Lung microvascular endothelial cell (primary cell): ENCODE data around the gene ATG2A. TPM values are rescaled to one million over a fixed set of nuclear protein-coding genes. Genes with fewer than 3 reads are reported as not detected.
A peak's percentile ranks its signal among the peaks of the same experiment; 100 is the strongest.

Experiments used
- DNase-seq, 2 donors: peaks; one replicate each; pipeline versions ENCODE4 v3.0.0 to v3.0.0-alpha.2; 2010; ENCODE audit warnings: low read depth in 2 of 2
- total RNA-seq: library from RNA; depleted of rRNA; stranded (reverse); fragments of >200 nt; gene quantifications from 2 replicates; pipeline ENCODE4 v1.2.1, GENCODE V29; 2014

ATG2A gene
- total RNA-seq, 1 donor from 2014 or later, result 12.1 TPM

DNA sequence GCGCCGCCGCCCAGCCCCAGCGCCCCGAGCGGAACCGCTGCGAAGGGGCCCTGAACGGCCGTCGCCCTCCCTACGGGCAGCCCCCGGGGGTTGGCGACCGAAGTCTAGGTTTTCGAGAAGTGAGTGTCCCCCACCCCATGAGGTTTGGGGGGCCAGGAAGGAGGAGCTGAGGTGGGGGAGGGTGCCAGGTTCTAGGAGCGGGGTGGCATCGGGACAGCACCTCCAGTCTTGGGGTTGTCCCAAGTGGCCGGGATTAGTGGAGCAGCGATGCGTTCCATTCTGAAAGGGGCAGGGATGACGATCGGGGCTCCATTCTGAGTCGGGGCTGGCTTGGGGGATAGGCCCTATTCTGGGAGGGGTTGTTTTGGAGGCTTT lies 7.9 kb upstream of the ATG2A start:
- peak in 1 of 2 donors; percentile 10 for DNase-seq

DNA sequence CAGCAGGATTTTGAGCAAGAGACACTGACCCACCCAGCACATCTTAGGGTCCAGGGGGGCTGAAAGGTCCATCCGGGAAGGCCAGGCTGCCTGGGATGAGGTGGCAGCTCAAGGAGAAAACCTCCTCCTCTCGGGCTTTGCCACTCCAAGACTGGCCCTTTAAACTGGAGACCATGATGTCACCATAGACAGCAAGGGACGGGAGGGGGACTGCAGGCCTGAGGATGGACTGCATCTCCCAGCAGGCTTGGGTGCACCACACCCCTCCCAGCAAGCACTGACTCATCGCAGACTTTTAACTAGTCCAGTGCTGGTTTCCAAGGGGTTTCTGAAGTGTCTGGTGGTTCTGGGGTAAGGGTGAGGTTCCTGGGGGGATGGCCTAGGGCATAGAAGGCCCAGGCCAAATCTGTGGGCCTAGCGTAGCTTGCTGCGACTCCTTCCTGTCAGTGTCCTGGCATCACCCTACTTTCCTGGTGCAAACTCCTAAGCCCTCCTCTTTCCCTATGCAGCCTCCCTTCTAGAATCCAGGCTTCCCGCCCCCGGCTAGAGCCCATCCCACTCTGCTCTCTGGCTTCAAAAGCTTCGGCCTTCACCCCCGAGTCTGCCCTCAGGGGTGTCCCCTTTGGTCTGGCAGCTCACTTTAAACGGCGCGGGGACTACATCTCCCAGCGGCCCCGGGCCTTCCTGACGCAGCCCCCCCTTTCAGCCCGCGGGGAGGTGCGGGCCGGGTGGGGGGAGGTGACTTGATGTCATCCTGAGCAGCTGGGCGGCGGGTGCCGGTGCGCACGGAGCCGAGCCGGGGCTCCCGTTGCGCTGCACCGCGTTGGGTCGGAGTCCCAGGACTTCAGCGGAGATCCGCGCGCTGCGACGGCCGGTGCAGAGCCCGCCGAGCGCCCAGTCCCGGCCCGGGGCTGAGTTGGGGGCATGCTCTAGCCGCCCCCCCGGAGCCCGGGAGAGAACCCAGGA lies 7.2 kb upstream of the ATG2A start, which contains the start of gene PPP2R5B:
Gene PPP2R5B (plus strand): TSS at position 746 of the 966 bp plus-strand sequence. CDS start 1,046 bp downstream, outside the sequence.
- DNase-seq, result peak; percentile 90 to 95

DNA sequence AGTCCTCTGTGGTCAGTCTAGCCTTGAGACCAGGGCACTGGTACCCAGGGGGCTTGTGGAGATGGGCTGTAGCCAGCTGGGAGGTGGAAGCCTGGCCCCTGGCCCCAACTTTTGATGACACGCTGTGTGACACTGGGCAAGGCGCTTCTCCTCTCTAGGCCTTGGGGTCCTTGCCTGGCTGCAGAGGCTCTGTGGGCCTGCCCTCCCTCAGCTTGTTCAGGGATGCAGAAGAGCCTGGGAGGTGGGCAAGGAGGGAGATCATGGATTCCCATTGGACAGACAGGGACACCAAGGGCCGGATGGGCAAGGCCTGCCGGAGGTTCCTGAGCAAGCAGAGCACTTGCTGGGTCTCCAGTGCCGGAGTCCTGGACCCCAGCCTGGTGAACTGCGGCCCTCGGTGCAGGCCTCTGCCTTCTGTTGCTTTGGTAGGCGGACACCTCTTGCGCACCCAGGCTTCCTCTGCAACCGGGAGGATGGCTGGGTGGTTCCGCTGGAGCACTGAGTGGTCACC lies 6.2 kb upstream of the ATG2A start:
- no peak for DNase-seq

DNA sequence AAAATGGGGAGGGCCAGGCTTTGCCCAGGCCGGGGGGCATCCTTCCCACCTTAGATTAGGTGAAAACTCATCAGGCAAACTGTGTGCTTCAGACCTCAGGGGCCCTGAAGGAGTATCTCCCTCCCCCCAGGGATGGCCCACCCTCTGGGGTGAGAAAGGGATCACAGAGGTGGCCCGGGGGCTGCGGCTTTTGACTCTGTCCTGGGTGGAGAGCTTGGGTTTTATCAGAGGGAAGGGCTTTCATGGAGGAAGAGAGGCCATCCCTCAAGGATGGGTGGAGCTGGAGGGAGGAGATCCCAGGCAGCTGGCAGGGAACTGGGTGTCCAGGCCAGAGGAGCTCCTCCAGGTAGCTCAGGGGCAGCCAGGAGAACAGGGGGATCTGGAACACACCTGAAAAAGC lies 4.4 kb upstream of the ATG2A start:
- no peak for DNase-seq

DNA sequence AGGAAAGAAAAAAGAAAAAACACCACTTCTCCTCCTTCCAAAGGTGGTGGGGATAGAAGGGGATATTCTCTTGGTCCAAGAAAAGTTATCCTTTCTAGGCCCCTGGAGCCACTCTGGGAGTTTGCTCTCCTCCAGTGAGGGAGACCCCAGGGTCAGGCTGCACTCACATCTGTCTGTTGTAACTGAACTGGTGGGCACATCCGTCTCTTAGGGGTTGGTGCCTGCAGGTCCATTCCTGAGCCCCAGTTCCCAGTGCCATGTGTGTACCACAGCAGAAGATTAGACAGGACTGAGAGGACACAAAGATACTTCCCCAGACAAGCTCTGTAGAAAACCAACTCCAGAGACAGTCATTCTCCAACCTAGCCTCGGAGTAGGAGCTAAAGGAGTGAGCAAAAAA lies 3.1 kb upstream of the ATG2A start:
- DNase-seq, result no peak

DNA sequence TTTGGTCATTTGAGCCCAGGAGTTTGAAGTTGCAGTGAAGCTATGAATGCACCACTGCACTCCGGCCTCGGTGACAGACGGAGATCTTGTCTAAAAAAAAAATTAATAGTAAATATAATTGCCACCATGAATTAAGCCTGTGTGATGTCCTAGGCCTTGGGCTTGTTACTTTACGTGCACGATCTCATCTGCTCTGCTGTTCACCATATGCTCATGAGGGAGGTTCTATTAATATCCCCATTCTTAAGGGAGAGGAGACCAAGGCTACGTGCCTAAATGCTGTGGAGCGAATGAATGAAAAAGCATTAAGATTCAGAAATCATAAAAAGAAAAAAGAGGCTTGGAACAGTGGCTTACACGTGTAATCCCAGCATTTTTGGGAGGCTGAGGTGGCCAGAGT lies 2.6 kb upstream of the ATG2A start:
- DNase-seq, result no peak

DNA sequence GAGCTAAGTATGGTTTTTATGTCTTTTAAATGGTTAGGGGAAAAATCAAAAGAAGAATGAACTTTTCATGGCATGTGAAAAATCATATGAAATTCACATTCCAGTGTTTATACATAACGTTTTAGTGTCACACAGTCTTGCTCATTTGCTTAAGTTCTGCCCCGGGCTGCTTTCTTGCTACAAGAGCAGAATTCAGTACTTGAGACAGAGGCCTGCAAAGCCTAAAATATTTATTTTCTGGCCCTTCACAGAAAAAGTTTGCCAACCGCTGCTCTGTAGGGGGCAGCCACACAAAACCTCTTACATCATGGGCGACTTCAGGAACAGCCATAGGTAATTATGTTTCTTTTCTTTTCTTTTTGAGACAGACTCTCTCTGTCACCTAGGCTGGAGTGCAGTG lies 1.0 kb upstream of the ATG2A start:
- DNase-seq, result peak; percentile 44 to 47

DNA sequence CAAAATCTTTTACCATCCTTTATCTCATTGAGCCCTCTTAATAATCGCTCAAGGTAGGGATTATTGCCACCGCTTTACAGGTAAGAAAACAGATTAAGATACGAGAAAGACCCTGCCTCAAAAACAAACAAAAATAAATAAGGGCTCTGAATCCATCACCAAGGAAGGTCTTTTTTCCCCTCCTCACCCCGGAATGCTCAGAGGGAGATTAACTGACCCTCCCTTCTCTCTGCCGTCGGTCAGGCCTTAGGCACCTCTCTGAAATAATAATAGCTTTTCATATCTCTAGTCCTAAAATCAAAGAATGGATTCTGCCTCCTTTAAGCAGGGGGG lies 620 bp upstream of the ATG2A start:
- no peak for DNase-seq

DNA sequence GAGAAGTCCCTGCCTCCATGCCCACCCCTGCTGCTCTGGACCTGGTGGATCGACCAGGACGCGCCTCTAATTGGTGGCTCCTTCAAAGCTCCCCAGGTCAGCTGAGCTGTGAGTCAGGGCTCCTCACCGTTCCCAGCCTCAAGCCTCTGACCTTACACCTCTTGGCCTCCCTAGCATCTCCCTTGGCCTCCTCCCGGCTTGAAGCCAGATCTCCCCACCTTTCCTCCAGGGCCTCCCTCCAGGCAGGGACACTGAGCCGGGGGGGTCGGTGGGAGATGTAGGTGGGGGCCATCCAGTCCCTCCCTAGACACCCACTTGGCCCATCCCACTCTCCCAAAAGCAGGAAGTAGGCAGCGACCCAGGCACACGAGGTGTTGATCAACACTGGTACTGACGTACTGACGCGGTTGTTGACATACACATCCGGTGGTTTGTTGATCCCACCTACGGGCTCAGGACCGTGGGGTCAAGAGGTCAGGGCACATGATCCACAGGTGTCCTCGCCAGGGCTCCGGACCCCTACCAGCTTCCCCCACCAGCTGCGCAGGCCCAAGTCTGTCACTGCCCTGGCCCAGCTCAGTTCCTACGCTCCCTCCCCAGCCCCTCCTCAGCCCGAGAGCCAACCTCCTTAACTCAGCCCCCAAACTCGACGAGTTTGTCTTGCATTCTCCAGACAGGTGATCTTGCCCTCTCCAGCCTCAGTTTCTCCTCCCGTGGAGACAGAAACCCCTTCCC lies 802 bp downstream of the ATG2A start:
- DNase-seq, result peak; percentile 30 to 33

DNA sequence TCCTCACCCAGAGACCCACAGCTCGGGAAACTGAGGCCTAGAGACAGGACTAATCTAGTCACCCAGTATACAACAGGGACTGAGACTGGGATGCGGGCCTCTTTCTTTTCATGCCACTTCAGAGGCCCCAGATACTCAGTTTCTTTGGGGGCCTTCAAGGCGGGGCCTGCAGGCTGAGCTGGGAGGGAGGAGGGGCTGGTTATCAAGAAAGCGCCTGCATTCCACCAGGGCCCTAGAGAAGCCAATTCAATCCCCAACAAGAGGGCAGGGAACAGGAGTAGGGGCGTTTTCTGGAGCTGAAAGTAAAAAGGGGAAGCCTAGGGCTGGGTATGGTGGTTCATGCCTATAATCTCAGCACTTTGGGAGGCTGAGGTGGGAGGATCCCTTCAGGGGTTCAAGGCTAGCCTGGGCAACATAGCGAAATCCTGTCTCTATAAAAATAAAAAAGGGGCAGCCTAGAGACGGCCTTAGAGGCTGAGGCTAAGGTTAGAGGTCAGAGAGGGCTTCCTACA lies 1.6 kb downstream of the ATG2A start:
- no peak for DNase-seq

DNA sequence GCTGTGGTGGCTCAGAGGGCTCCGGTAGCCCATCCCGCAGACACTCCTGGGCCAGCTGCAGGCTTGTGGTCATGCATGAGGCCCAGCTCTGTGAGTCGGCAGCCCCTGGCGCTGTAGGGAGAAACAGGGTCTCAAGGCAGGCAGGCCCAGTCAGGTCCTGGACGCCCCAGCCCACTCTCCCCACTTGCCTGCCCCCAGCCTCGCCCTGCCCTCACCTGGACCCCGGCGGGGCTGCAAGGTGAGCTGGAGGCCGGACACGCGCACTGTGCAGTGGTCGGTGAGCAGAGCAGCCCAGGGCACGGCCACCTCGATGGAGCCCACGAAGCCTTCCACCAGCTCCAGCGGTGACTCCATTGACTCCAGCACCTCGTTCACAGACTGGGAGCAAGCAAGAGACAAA lies 2.9 kb downstream of the ATG2A start:
- DNase-seq, result no peak

DNA sequence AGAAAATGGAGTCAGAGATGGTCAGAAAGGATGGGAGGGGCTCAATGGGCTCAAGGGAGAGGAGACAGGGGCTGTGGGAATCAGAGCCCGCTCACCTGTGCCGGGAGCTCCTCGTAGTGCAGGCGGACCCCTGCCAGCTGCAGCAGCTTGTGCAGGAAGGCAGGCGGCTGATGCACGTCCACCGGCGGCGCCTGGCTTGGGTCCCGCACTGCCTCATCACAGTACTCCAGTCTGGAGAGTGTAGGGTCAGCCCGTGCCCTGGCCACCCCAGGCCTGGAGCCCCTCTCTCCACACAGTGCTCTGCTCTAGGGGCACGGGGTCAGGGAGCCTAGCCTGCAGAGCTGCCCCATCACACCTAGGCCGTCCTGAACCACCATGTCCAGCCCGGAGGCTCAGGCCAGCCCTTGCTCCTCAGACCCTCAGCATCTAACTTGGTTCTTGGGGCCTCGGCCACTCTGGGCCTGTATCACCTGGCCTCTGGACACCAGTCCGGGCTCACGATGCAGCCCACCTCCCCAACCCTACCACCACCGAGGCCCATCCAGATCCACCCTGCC lies 3.8 kb downstream of the ATG2A start:
- no peak for DNase-seq

DNA sequence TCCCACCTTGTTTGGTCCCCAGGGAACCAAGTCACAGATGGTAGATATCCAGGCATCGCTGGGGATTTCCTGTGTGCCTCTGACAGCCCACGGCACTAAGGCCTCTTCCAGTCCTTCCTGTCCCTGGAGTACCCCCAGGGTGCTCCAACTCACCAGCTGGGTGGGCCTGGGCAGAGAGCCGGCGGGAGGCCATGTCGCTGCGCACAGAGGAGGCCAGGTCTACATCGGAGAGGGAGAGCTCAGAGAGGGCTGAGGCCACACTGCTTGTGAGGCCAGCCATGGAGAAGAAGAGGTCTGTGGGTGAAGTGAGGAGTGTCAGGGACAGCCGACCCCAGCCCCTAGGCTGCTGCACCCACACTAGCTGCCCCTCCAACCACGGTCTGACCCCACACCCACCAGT lies 5.3 kb downstream of the ATG2A start:
- DNase-seq, result no peak

DNA sequence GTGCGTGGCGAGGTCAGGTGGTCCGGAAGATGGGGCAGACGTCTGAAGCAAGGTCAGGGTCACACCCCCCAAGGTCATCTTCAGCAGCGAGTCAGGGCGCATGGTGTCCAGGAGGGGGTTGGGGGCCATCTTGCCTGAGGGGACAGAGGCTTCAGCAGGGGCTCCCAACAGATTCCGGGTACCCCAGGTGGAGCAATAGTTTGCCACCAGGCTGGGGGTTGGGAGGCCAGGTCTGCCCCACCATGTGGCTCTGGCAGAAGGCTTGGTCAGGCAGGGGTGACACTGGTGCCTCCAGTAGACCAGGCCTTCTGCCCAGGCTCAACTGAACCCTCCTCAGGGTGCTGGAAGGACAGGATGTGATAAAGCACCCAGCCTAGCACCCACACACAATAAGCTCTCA lies 5.9 kb downstream of the ATG2A start:
- no peak for DNase-seq

DNA sequence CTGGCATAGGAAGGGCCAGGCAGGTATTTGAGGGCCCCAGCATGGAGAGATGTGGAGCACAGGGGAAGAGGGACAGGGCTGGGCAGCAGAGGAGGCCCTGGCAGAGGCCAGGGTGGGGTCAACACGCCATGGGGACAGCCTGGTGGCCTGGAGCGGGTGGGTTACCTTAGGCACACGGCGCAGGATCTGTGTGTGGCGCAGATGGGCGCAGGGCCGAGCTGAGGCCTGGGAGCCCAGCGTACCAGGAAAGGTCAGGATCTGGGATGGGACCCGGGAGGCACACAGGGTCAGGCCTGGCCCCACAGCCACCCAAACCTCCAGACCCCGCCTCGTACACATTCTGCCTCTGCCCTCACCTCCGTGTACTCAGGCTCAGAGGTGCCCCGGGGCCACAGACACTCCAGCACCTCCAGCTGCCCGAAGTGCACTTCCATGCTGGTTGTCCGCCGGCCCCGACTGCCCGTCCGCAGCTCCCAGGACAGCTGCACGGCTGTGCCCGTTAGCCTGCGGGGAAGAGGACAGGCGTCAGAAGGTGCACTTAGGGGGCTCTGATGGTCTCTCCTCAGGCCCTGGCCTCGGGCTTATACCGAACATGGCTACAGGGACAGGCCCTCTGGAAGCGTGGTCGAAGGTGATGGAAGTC lies 6.4 kb downstream of the ATG2A start:
- no peak for DNase-seq

DNA sequence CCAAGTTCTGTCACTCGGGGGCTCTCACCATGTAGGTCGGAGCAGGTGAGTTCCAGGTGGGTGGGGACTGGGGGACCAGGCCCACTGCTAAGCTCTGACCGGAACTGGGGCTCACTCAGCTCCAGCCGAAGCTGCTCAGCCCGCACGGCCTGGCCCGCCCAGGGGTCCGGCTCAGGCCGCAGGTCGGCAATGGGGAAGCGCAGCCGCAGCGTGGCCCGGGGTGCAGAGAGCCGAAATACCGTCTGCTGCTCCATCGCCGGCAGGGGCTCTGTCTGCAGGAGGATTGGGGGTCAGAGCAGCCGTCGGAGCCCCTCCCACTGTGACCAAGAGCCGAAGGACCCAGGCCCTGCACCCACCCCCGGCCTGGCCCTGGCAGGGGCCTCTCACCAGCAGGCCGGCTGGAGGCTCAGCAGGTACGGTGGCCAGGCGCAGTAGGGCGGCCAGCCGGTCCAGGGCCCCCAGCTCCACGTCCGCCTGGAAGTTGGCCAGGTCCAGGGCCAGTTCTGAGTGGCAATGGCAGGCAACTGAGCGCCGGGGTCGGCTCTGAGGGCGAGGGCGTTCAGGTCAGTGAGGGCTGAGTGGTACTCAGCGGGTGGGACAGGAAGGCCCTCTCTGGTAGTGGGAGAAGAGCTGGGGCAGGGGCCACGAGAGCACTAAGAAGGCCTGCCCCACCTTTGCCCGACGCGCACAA lies 7.2 kb downstream of the ATG2A start:
- DNase-seq, result no peak

DNA sequence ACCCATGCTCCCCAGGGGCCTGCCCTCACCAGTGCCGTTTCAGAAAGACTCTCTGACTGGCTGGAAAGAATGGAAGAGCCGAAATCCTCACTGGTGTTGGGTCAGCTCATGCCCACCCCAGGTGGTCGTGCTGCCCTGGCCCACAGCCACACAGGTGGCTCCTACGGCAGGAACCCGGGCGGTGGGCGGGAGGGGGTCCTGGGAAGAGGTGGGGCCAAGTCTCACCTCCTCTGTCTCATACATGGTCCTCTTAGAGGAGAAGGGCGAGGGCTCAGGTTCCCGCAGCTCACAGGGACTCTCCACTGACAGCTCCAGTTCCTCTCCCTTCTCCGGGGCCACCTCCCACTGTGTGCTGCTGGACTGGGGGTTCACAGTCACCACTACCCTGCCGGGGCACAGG lies 8.2 kb downstream of the ATG2A start:
- no peak for DNase-seq

DNA sequence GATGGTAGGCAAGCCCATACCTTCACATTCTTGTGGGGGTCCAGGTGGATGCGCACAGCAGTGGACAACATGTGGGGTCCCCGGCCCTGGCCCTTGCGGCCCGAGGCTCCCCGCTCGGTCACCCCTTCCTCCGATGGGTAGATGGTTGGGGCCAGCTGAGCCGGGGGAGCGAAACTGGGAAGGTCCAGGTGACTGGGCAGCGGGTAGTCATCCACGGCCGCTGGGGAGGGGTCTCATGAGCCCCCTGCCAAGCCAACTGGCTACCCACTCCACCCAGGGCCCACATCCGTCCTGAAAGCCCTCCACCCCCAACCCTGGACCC lies 10.7 kb downstream of the ATG2A start:
- no peak for DNase-seq

DNA sequence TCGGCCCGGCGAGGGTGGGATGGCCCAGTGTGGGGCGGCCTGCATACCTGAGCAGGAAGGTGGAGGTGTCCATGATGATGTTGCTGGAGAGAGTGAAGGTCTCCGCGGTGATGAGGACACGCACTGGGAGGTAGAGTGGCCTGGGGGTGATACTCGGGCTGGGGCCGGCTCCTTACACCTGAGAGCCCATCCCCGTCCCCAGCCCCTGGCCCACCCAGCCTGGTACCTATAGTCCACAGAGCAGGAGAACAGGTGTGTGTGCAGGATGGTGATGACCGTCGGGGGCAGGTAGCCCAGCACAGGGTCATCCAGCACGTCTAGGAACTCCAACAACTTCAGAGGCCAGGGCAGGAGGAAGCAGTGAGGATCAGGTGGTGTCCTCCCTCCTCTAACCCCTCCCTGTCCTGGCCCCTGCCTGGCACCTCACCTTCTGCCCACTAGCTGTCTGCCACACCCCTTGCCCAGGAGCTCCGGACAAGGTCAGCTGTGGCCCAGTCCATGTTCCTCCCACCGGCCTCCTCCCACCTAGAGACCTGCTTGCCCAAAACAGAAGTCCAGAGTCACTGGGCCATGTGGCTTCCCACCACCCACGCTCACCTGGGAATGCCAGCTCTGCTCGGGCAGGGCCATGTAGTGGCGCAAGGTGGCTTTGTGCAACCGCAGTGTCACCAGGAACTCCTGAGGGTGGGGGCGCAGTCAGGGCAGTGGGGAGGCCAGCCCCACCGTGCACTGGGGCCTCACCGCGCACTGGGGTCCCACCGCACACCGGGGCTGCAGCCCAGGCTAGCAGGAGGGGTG lies 11.3 kb downstream of the ATG2A start:
- DNase-seq, result no peak

DNA sequence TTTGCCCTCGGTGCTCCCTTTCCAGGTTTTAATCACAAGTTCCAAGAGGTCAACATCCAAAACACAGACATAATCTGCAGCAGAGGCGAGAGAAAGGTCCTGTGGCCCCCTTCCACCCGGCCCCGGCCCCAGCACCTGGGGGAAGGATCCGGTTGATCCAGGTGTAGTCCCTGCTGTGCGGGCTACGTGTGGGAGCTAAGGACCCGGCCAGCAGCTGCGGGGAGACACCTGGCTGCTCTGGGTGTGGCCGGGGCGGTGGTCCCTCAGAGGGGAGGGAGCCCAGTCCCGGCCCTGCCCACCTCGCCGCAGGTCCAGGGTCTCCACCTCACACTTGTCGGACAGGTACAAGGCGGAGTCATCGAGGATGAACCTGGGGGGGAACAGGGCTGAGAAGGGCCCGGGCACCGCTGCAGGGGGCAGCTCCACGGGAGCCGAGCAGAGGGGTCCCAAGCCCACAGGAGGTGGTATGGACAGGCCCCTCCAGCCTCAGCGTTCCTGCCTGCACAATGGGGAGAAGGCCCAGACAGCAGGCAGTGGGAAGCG lies 13.6 kb downstream of the ATG2A start:
- no peak for DNase-seq
